ENCODE measurements around the gene ABCB8. TPM values are rescaled to one million over a fixed set of nuclear protein-coding genes. Genes with fewer than 3 reads are reported as not detected.

ABCB8 gene
- total RNA-seq, 2 donors from 2014 or later = 35.9 to 37.2 TPM

DNA sequence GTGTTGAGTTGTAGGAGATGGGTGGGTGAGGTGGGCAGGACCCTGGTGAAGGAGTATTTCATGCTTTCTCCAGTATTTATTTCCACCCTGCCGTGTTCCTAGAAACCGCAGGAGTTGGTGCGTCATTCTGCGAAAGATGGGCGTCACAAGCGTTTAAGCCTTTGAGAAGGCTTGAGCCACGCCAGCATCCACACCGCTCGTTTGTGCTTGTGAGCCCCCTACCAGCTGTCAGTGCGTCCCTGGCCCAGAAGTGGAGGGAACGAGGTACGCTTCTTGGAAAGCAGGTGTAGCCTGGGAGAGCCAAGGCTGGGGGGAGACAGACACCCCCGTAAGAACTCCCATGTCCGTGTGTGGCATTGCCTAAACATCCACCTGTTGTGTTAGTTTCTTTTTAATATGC is 63.7 kb downstream of the ABCB8 start:
- no peaks in the 10 kb centered on the region for H3K9me3 Mint-ChIP-seq
- peaks cover 28% of the 10 kb centered on the region for H3K36me3 Mint-ChIP-seq (ENCODE audit: low read depth)
- no peak overlapping the region for H3K4me3 ChIP-seq (ENCODE audit: low read length)
- no peak overlapping the region for H3K27ac ChIP-seq (ENCODE audit: low read depth, low read length)
- DNase-seq = no peak
- TF ChIP-seq, protein P1, sequence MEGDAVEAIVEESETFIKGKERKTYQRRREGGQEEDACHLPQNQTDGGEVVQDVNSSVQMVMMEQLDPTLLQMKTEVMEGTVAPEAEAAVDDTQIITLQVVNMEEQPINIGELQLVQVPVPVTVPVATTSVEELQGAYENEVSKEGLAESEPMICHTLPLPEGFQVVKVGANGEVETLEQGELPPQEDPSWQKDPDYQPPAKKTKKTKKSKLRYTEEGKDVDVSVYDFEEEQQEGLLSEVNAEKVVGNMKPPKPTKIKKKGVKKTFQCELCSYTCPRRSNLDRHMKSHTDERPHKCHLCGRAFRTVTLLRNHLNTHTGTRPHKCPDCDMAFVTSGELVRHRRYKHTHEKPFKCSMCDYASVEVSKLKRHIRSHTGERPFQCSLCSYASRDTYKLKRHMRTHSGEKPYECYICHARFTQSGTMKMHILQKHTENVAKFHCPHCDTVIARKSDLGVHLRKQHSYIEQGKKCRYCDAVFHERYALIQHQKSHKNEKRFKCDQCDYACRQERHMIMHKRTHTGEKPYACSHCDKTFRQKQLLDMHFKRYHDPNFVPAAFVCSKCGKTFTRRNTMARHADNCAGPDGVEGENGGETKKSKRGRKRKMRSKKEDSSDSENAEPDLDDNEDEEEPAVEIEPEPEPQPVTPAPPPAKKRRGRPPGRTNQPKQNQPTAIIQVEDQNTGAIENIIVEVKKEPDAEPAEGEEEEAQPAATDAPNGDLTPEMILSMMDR (conservative IDR thresholded peaks at IDR 0.05) = no peak
- peaks cover 31% of the 10 kb centered on the region for H3K36me3 ChIP-seq (ENCODE audit: control insufficient read depth, insufficient read depth, low read length)
- no peaks in the 10 kb centered on the region for H3K9me3 ChIP-seq (ENCODE audit: control insufficient read depth, low read length)
- H3K27me3 ChIP-seq (ENCODE audit: control insufficient read depth, insufficient read depth, low read length, poor library complexity, severe bottlenecking) = no peaks in the 10 kb centered on the region
- peaks cover 14% of the 10 kb centered on the region for H3K4me1 ChIP-seq (ENCODE audit: control insufficient read depth, insufficient read depth, low read length)
- H3K4me1 Mint-ChIP-seq = peaks cover 23% of the 10 kb centered on the region
- 93 to 96% methylated on average over 10 to 14 of the region's 14 CpGs for WGBS, 2 experiments (ENCODE audit: insufficient coverage in 1 of 2, insufficient read length in 1 of 2)
- H3K27ac Mint-ChIP-seq = no peak overlapping the region
- H3K27me3 Mint-ChIP-seq (ENCODE audit: insufficient read depth) = no peaks in the 10 kb centered on the region
- H3K9ac ChIP-seq (ENCODE audit: extremely low read depth, low read length, poor library complexity, severe bottlenecking) = no peak overlapping the region
- H3K4me3 Mint-ChIP-seq = no peak overlapping the region

- Histone ChIP-seq H3K9me3 (ENCODE audit: control insufficient read depth, low read length) (no peaks in the 10 kb centered on the region), H3K4me3 (ENCODE audit: low read length) (no peak overlapping the region), H3K9ac (ENCODE audit: extremely low read depth, low read length, poor library complexity, severe bottlenecking) (no peak overlapping the region), H3K4me1 (ENCODE audit: control insufficient read depth, insufficient read depth, low read length) (peaks cover 9% of the 10 kb centered on the region), H3K36me3 (ENCODE audit: control insufficient read depth, insufficient read depth, low read length) (peaks cover 35% of the 10 kb centered on the region), H3K27ac (ENCODE audit: low read depth, low read length) (no peak overlapping the region), H3K27me3 (ENCODE audit: control insufficient read depth, insufficient read depth, low read length, poor library complexity, severe bottlenecking) (no peaks in the 10 kb centered on the region)
- peaks cover 17% of the 10 kb centered on the region for H3K4me1 Mint-ChIP-seq
- H3K4me3 Mint-ChIP-seq = no peak overlapping the region
- no peaks in the 10 kb centered on the region for H3K27me3 Mint-ChIP-seq (ENCODE audit: insufficient read depth)
- H3K9me3 Mint-ChIP-seq = no peaks in the 10 kb centered on the region
- TF ChIP-seq, protein P1 (conservative IDR thresholded peaks at IDR 0.05) = no peak
- WGBS, 2 experiments (ENCODE audit: insufficient coverage in 1 of 2, insufficient read length in 1 of 2) = 94 to 100% methylated on average over 4 to 6 of the region's 6 CpGs
- no peak overlapping the region for H3K27ac Mint-ChIP-seq
- H3K36me3 Mint-ChIP-seq (ENCODE audit: low read depth) = peaks cover 36% of the 10 kb centered on the region
- DNase-seq = no peak
Measured at GRCh38 chr7:151093748-151094147, 65.5 kb downstream of the ABCB8 start.

DNA sequence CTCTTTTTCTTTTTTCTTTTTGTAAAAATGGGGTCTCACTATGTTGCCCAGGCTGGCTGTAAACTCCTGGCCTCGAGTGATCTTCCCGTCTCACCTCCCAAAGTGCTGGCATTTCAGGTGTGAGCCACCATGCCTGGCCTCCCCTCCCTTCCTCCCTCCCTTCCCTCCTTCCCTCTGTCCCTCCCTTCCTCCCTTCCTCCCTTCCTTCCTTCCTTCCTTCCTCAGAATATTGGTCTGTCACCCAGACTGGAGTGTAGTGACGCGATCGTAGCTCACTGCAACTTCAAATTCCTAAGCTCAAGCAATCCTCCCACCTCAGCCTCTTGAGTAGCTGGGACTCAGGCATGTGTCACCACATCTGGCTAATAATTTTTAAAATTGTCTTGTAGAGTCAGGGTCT is 66.4 kb downstream of the ABCB8 start:
- TF ChIP-seq, protein P1 (conservative IDR thresholded peaks at IDR 0.05) = no peak
- H3K4me1 ChIP-seq (ENCODE audit: control insufficient read depth, insufficient read depth, low read length) = no peaks in the 10 kb centered on the region
- peaks cover 35% of the 10 kb centered on the region for H3K36me3 ChIP-seq (ENCODE audit: control insufficient read depth, insufficient read depth, low read length)
- no peak overlapping the region for H3K4me3 ChIP-seq (ENCODE audit: low read length)
- H3K9me3 ChIP-seq (ENCODE audit: control insufficient read depth, low read length) = no peaks in the 10 kb centered on the region
- Mint-ChIP-seq H3K9me3 (no peaks in the 10 kb centered on the region), H3K27me3 (ENCODE audit: insufficient read depth) (no peaks in the 10 kb centered on the region), H3K4me1 (peaks cover 8% of the 10 kb centered on the region), H3K36me3 (ENCODE audit: low read depth) (peaks cover 30% of the 10 kb centered on the region), H3K27ac (no peak overlapping the region), H3K4me3 (no peak overlapping the region)
- H3K9ac ChIP-seq (ENCODE audit: extremely low read depth, low read length, poor library complexity, severe bottlenecking) = no peak overlapping the region
- H3K27me3 ChIP-seq (ENCODE audit: control insufficient read depth, insufficient read depth, low read length, poor library complexity, severe bottlenecking) = no peaks in the 10 kb centered on the region
- DNase-seq = no peak
- 94% methylated on average over 5 of the region's 5 CpGs for WGBS, 2 experiments (ENCODE audit: insufficient coverage in 1 of 2, insufficient read length in 1 of 2)
- H3K27ac ChIP-seq (ENCODE audit: low read depth, low read length) = no peak overlapping the region
